Neuron (in vitro differentiated cells): ENCODE data around the gene GSTM3.
"Not testable (repeated sequence)": the region's sequence is repeated elsewhere in the genome, so short reads cannot be mapped to it uniquely, and the experiment has no call there.

Source experiments
- H2AFZ ChIP-seq: one replicate; pipeline ENCODE4 v1.6.1; 2013; ENCODE audit warnings: low read depth, mild to moderate bottlenecking, inconsistent platforms, low read length, moderate library complexity
- H3K27me3 ChIP-seq: one replicate; pipeline ENCODE4 v1.6.1; 2013; ENCODE audit warnings: low read length; ENCODE audit not compliant: insufficient read depth
- H3K36me3 ChIP-seq: one replicate; pipeline ENCODE4 v1.6.1; 2013; ENCODE audit warnings: low read length; ENCODE audit not compliant: insufficient read depth
- H3K4me1 ChIP-seq: one replicate; pipeline ENCODE4 v1.6.1; 2013; ENCODE audit warnings: low read length; ENCODE audit not compliant: insufficient read depth
- H3K4me3 ChIP-seq: 2 replicates; pipeline ENCODE4 v1.5.1; 2013; ENCODE audit warnings: mild to moderate bottlenecking, low read length, moderate library complexity
- H3K9me3 ChIP-seq: one replicate; pipeline ENCODE4 v1.6.1; 2013; ENCODE audit warnings: low read length

Gene GSTM3

DNA sequence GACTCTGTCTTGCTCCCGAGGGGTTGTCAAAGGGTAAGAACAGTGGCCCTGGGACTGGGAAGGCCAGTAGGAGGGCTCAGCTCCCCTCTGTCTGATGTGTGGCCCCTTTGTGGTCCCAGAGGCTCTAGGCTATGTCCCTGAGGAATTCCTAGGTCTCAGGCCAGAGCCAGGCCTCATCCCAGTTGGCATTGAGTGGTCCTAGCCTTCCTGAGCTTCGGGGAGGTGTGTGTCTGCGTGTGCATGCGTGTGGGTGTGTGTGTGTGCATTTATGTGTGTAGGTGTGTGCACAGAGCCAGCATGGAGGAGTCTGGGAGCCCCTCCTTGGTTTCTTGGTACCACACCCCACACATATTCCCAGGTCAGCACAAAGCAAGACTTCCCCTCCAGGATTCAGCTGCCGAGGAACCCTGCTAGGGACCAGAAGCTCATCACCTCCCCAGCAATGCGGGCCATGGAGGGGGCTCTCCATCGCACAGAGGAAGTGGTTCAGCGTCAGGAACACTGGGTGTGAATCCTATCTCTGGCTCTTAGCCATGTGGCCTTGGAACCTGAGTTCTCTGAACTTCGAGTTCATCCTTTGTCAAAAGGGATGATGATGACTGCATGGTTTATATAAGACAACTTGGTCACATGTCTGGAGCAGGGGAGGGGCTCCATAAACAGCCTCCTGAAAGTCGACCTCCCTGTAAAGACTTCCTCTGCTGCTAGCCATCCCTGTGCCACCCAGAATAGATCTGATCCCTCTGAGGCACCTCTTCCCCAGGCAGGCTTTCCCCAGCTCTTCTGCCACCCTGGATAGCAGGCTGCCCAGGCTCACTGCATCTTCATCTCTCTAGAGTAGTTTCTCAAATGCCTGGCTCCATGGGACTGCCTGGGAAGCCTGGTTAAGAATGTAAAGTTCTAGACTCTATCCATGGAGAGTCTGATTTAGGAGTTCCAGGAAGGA is 31.1 kb upstream of the GSTM3 start:
- no peaks in the 10 kb centered on the region for H3K9me3 ChIP-seq
- peaks cover 43% of the 10 kb centered on the region for H3K27me3 ChIP-seq
- H2AFZ ChIP-seq, result no peak overlapping the region
- no peak overlapping the region for H3K4me3 ChIP-seq
- no peaks in the 10 kb centered on the region for H3K36me3 ChIP-seq
- H3K4me1 ChIP-seq, result no peaks in the 10 kb centered on the region

DNA sequence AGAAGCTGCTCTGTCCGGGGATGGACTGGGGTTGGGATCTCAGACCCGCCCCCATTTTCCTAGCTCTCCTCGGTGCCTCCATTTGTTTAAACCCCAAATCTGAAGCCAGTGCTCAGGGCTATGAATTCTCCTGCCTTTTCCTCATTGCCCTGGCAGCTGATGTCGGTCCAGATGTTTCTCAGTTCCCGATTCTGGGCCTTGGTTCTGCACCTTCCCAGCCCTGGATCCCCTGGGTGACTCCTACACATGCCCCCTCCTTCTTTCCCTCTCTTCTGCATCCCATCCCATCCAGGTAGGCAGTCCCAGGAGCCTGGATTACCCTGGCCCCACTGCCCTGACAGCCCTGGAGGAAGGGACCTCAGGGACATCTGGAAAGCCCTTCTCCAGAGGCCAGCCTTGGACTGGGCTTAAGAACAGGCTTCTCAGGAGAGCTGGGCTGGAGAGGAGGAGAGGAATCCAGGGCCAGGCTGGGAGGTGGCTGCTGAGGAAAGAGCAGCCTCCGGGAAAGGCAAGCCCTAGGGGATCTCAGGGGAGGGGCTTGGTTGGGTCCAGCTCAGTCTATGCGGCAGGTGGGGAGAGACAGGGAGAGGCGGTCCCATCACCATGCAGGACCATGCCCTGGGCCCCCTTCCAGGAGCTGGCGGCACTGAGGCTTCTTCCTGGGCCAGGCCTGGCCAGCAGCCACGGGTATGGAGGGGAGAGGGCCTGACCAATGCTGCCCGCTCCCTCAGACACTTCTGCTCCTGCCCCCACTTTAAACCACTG is 29.7 kb upstream of the GSTM3 start:
- no peaks in the 10 kb centered on the region for H3K36me3 ChIP-seq
- H3K27me3 ChIP-seq, result peaks cover 53% of the 10 kb centered on the region
- H3K4me1 ChIP-seq, result no peaks in the 10 kb centered on the region
- no peaks in the 10 kb centered on the region for H3K9me3 ChIP-seq
- no peak overlapping the region for H2AFZ ChIP-seq
- no peak overlapping the region for H3K4me3 ChIP-seq

DNA sequence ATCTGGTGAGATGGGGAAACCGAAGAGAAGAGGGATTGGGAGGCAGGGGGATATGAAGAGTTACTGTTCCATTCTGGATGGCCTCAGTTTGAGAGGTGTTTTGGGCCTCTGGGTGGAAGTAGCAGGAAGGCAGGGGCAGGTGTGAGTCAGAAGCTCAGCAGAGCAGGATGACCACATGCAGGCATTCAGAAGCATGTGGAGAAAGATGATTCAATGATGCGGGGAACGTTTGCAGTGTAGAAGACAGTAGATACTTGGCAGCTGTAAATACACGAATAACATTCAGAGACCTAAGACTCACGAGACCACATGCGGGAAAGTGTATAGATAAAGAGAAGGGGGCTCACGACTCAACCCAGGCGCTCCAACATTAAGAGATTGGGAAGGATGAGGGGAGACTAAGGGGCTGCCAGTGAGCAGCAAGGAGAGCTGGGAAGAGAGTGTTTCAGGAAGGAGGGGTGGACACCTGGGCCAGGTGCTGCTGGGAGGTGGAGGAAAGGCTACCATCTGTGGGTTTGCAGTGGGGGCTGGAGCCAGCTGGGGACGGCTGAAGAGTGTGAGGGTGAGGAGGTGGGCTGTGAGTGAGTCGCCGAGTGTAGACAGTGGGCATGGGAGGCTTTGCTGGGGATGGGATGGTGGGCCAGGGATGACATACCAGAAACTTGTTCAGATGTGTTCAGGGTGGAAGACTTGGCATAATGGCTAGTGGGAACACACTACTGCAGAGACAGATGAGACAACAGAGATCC is 28.7 kb upstream of the GSTM3 start:
- H3K4me1 ChIP-seq, result no peaks in the 10 kb centered on the region
- H3K9me3 ChIP-seq, result no peaks in the 10 kb centered on the region
- no peak overlapping the region for H2AFZ ChIP-seq
- peaks cover 59% of the 10 kb centered on the region for H3K27me3 ChIP-seq
- H3K36me3 ChIP-seq, result no peaks in the 10 kb centered on the region
- no peak overlapping the region for H3K4me3 ChIP-seq

DNA sequence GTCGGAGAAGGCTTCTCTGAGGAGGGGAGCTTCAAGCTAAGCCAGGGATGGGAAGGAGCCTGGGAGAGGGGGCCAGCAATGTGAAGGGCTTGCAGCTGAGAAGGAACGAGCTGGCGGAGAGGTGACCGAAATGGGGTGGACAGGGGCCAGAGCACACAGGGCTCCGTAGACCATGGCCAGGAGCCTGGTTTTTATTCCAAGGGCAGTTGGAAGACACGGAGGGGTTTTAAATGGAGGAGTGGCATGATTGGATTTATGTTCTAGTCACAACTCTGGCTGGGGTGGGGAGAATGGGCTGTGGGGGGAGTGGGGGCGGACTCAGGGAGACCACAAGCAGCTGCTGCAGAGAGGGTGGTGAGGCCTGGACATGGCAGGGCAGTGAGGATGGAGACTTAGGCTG is 28.0 kb upstream of the GSTM3 start:
- no peak overlapping the region for H2AFZ ChIP-seq
- peaks cover 62% of the 10 kb centered on the region for H3K27me3 ChIP-seq
- no peaks in the 10 kb centered on the region for H3K36me3 ChIP-seq
- no peaks in the 10 kb centered on the region for H3K4me1 ChIP-seq
- no peaks in the 10 kb centered on the region for H3K9me3 ChIP-seq
- no peak overlapping the region for H3K4me3 ChIP-seq

DNA sequence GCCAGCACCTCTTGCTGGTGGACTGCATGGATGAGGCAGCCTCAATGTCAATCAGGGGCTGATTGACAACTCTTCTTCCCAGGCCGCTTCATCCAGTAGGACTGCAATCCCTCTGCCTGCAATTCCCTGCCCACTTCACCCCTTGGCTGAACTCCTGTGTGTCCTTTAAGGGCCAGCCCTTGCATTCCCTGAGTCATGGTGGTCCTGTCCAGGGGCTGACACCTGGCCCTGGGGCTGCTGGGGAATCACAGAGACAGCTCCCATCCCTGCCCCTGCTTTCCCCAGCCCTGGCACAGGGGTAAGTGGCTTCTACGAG is 27.5 kb upstream of the GSTM3 start:
- Histone ChIP-seq H3K4me3 (no peak overlapping the region), H2AFZ (no peak overlapping the region), H3K9me3 (no peaks in the 10 kb centered on the region), H3K36me3 (no peaks in the 10 kb centered on the region), H3K4me1 (no peaks in the 10 kb centered on the region), H3K27me3 (peaks cover 62% of the 10 kb centered on the region)

DNA sequence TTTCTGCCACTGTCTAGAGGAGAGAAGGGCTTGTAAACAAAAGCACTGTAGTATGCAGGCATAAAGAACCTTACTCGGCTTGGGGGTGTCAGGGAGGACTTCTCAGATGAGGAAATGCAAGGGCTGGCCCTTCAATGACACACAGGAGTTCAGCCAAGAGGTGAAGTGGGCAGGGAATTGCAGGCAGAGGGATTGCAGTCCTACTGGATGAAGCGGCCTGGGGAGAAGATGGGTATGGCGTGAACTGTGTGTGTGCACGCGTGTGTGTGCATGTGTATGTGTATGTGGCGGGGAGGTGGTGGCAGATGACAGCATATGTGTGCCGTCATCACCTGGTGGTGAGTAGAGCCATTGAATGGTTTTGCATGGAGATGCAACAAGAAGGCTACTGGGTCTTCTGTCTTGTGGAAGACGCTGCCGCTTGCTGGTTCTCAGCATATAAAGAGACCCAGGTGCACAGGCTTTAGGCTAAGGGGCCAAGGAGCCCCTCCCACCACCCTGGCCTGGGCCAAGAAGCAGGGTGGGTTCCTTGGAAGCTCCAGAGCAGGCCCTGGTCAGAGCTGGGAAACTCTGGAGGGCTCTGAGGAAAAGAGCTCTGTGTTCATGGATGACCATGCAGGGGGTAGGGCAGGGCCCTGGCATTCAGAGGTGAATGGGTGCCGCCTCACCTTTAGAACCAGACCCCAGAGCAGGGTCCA is 26.9 kb upstream of the GSTM3 start:
- Histone ChIP-seq H3K4me1 (no peaks in the 10 kb centered on the region), H3K36me3 (no peaks in the 10 kb centered on the region), H2AFZ (no peak overlapping the region), H3K9me3 (no peaks in the 10 kb centered on the region), H3K4me3 (no peak overlapping the region), H3K27me3 (peaks cover 62% of the 10 kb centered on the region)

DNA sequence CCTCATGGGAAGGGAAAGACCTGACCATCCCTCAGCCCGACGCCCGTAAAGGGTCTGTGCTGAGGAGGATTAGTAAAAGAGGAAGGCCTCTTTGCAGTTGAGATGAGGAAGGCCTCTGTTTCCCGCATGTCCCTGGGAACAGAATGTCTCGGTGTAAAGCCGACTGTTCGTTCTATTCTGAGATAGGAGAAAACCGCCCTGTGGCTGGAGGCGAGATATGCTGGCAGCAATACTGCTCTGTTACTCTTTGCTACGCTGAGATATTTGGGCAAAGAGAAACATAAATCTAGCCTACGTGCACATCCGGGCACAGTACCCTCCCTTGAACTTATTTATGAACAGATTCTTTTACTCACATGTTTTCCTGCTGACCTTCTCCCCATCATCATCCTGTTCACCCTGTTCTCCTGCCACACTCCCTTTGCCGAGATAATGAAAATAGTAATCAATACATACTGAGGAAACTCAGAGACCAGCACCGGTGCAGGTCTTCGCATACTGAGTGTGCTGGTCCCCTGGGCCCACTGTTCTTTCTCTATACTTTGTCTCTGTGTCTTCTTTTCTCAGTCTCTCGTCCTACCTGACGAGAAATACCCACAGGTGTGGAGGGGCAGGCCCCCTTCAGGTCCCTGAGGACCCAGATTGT is 26.3 kb upstream of the GSTM3 start:
- H3K4me1 ChIP-seq, H2AFZ ChIP-seq, H3K4me3 ChIP-seq, H3K36me3 ChIP-seq, H3K9me3 ChIP-seq: not testable (repeated sequence)
- peaks cover 64% of the 10 kb centered on the region for H3K27me3 ChIP-seq

DNA sequence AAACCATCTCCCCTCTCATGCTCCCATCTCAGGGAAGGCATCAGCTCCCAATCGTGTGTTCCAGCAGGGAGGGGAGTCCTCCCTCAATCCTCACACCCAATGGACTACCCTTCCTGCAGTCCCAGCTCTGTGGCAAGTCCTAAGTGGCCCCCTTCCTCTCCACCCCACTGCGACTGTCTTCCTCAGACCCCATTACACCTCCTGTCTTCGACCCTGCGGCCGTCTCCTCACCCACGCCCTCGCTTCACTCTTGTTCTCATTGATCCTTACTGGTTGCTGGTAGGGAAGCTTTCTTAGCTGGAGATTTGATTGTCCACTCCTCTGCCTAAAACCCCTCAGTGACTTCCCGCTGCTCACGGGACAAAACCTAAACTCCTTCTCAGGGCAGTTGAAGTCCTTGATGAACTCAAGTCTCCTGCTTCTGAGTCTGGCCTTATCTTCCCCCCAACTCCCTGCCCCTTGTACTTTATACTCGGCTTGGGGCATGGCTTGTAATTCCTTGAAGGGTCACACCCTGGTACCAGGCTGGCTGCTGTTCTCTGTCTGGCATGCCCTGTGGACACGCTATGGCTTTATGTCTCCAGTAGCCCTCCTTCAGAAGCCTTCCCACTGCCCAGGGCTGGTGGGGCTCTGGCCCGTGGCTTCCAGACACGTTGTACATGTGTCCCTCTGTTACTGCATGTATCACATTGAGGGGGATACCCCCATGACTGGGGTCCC is 25.2 kb upstream of the GSTM3 start:
- H3K4me1 ChIP-seq, result no peaks in the 10 kb centered on the region
- H3K36me3 ChIP-seq, result no peaks in the 10 kb centered on the region
- H3K4me3 ChIP-seq, result no peak overlapping the region
- peaks cover 57% of the 10 kb centered on the region for H3K27me3 ChIP-seq
- H3K9me3 ChIP-seq, result no peaks in the 10 kb centered on the region
- no peak overlapping the region for H2AFZ ChIP-seq

DNA sequence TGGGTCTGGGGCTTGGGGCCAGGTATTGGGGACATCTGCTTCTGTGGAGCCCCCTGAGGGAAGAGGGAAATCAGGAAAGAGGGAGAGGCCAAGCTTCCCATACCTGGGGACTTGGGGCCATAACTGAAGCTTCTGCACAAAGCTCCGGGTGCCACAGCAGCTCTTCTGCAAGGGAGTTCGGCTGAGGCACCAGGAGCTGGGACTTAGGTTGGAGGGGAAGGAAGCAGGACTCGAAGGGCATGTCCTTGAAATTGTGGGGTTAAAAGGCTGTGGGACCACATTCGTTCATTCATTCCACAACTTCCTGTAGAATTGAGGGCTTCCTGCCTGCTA is 24.6 kb upstream of the GSTM3 start:
- no peaks in the 10 kb centered on the region for H3K36me3 ChIP-seq
- H3K4me3 ChIP-seq, result no peak overlapping the region
- H3K4me1 ChIP-seq, result no peaks in the 10 kb centered on the region
- H3K27me3 ChIP-seq, result peaks cover 54% of the 10 kb centered on the region
- H2AFZ ChIP-seq, result no peak overlapping the region
- no peaks in the 10 kb centered on the region for H3K9me3 ChIP-seq

DNA sequence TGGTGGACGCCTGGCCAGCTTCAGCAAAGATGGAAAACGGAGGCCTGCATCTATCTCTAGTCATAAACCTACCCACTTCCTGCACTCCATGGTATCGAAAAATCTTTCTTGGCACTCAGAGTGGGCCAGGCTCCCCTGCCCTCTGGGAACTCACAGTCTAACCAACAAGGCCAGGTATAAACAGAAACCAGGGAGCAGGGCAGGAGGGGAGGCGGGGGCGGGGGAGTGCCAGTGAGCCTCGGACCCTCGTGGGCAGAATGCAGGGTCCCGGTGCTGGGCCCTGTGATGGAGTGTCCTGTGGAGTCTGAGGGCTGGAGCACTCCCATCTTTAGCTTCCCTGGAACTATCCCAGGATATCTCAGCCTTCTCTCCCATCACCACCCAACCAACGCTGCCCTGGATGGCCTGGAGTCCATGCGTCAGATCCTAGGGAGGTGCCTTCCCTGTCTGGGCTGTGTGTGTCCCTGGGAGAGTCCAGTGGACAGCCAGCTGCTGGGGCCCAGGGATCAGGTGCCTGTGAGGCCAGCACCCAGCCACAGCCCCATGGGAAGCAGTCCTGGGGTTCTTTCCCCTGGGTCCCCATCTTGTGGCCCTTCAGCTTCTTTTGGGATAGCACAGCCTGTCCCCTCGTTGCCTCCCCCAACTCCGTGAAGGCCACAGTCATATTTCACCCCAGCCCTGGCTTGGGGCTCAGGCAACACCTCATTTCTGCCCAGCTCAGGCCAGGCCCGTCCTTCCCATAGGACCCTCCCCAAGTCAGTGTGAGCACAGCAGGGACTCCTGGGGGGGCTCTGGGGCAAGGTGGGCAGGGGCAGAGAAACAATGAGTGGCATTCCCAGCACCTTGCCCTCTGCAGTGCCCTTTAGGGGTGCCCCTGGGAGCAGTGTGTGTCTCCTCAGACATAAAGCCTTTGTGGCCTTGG is 24.0 kb upstream of the GSTM3 start:
- H3K9me3 ChIP-seq, result no peaks in the 10 kb centered on the region
- H2AFZ ChIP-seq, result no peak overlapping the region
- no peak overlapping the region for H3K4me3 ChIP-seq
- H3K27me3 ChIP-seq, result peaks cover 48% of the 10 kb centered on the region
- H3K4me1 ChIP-seq, result no peaks in the 10 kb centered on the region
- no peaks in the 10 kb centered on the region for H3K36me3 ChIP-seq

DNA sequence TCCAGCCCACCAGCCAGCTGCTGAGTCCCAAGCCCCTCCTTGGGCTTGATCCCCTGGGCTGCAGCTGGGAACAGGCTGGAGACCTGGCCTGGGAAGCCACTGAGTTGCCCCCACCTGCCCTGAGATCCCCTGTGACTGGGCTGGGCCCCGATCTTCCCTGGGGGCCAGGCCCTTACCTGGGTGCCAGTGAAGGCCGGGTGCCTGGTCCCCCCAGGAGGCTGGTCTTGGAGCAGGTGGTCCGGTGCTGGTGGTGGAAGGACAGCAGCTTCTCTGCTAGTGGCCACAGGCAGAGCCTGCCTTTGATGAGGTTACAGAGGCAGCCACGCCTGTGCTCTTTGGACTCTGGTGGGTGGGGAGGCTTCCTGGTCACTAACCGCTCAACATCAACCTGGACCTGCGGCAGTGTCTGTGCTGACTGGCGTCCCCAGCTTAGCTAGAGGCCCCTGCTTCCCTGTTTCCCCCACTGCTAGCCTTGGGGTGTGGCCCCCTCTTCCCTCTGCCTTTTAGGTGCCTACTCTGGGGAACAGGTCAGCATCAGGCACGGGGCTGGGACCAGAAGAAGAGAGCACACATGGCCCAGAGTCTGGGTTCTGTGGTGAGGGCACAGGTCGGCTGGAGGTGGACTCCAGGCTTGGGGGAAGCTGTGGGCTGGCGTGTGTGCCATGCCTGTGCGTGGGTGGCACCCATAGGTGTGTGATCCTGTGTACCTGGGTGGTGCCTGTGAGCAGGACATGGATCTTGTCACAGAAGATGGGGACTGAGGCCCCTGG is 23.0 kb upstream of the GSTM3 start, which contains the start of gene EPS8L3:
Gene EPS8L3, minus strand, starts transcription at position 278 of the 770 bp plus-strand sequence. CDS start 2,174 bp downstream, outside the sequence.
- Histone ChIP-seq H3K4me3 (no peak within 1 kb of the TSS), H2AFZ (no peak within 1 kb of the TSS), H3K36me3 (no peaks in the 10 kb centered on the region), H3K9me3 (no peaks in the 10 kb centered on the region), H3K4me1 (no peaks in the 10 kb centered on the region), H3K27me3 (peaks cover 38% of the 10 kb centered on the region)
